ENCODE results near the gene NCAM1. TPM values are rescaled to one million over a fixed set of nuclear protein-coding genes. Genes with fewer than 3 reads are reported as not detected.

NCAM1 gene
- total and polyA plus RNA-seq, 2 of the 13 experiments (the other 11 are each of a cell fraction or from before 2014, with no cell fraction given): 0.05 TPM; not detected in 1

GRCh38 chr11:113176599-113177360 is 215.6 kb downstream of the NCAM1 start:
- intact Hi-C loops (cut with micrococcal nuclease; ENCODE audit: unreplicated experiment) (no loop called here), in situ Hi-C loops (cut with HindIII; ENCODE audit: extremely low pct_ligation_motif_present, low pct_unique_long_range_greater_than_20kb) (no loop called here)
- CTCF ChIA-PET (ENCODE audit: low intra/inter-chr PET ratio, low total read pairs): no interaction called here
- H3K4me1 ChIP-seq (ENCODE audit: insufficient read depth, low read length): no peaks in the 10 kb centered on the region
- H3K4me3 ChIP-seq (replicated peaks in 1 of 3; ENCODE audit: insufficient read depth in 1 of 3, low read depth in 2 of 3, low read length in 3 of 3): no peak overlapping the region
- H3K36me3 ChIP-seq (replicated peaks in 1 of 2; ENCODE audit: control insufficient read depth in 1 of 2, insufficient read depth in 2 of 2, low read length in 2 of 2): no peaks in the 10 kb centered on the region
- H3K79me2 ChIP-seq (ENCODE audit: insufficient read depth, low read length): no peaks in the 10 kb centered on the region
- FAIRE-seq: no peak
- H3K9ac ChIP-seq (ENCODE audit: insufficient read depth, low read depth, low read length): no peak overlapping the region
- no peak overlapping the region for H3K4me2 ChIP-seq (ENCODE audit: low read depth, low read length)
- no peaks in the 10 kb centered on the region for H4K20me1 ChIP-seq (ENCODE audit: insufficient read depth, low read length)
- no peak for ATAC-seq
- no peak overlapping the region for H2AFZ ChIP-seq (ENCODE audit: low read length)
- DNase-seq (ENCODE audit: low spot score): no peak
- H3K9me3 ChIP-seq (ENCODE audit: low read length): no peaks in the 10 kb centered on the region
- H3K27ac ChIP-seq (ENCODE audit: extremely low read length, insufficient read depth, low read length): no peak overlapping the region
- BruUV-seq (replicated peaks): no TSS peak
- POLR2A ChIA-PET: no interaction called here
- peaks cover 0 to 14% of the 10 kb centered on the region in 2 experiments; a peak in 2 of 5 replicates for H3K27me3 ChIP-seq (ENCODE audit: control insufficient read depth in 1 of 2, insufficient read depth in 2 of 2, low read length in 2 of 2)
- TF ChIP-seq ONECUT2 (CRISPR knock-in tag; IDR thresholded peaks at IDR 0.05) (no peak), ZXDC (CRISPR knock-in tag; IDR thresholded peaks at IDR 0.05) (no peak), ZNF605 (CRISPR knock-in tag; IDR thresholded peaks at IDR 0.05) (no peak), MTA1 (CRISPR knock-in tag; IDR thresholded peaks at IDR 0.05; ENCODE audit: borderline replicate concordance) (no peak)

GRCh38 chr11:113177671-113178070 is 216.5 kb downstream of the NCAM1 start:
- in situ Hi-C loops (cut with HindIII; ENCODE audit: extremely low pct_ligation_motif_present, low pct_unique_long_range_greater_than_20kb) (no loop called here), intact Hi-C loops (cut with micrococcal nuclease; ENCODE audit: unreplicated experiment) (no loop called here)
- H2AFZ ChIP-seq (ENCODE audit: low read length): no peak overlapping the region
- H3K4me3 ChIP-seq (replicated peaks in 1 of 3; ENCODE audit: insufficient read depth in 1 of 3, low read depth in 2 of 3, low read length in 3 of 3): no peak overlapping the region
- H3K9ac ChIP-seq (ENCODE audit: insufficient read depth, low read depth, low read length): no peak overlapping the region
- H3K27ac ChIP-seq (ENCODE audit: extremely low read length, insufficient read depth, low read length): no peak overlapping the region
- peaks cover 0 to 16% of the 10 kb centered on the region in 2 experiments; a peak in 2 of 5 replicates for H3K27me3 ChIP-seq (ENCODE audit: control insufficient read depth in 1 of 2, insufficient read depth in 2 of 2, low read length in 2 of 2)
- no peak for FAIRE-seq
- DNase-seq (ENCODE audit: low spot score): no peak
- H3K9me3 ChIP-seq (ENCODE audit: low read length): no peaks in the 10 kb centered on the region
- no peak overlapping the region for H3K4me2 ChIP-seq (ENCODE audit: low read depth, low read length)
- H3K4me1 ChIP-seq (ENCODE audit: insufficient read depth, low read length): no peaks in the 10 kb centered on the region
- ATAC-seq: no peak
- BruUV-seq (replicated peaks): no TSS peak
- no peaks in the 10 kb centered on the region for H3K79me2 ChIP-seq (ENCODE audit: insufficient read depth, low read length)
- WGBS (ENCODE audit: low lambda C conversion rate): 44% methylated on average over 4 of the region's 5 CpGs
- ChIA-PET CTCF (ENCODE audit: low intra/inter-chr PET ratio, low total read pairs) (no interaction called here), POLR2A (no interaction called here)
- no peaks in the 10 kb centered on the region for H3K36me3 ChIP-seq (replicated peaks in 1 of 2; ENCODE audit: control insufficient read depth in 1 of 2, insufficient read depth in 2 of 2, low read length in 2 of 2)
- H4K20me1 ChIP-seq (ENCODE audit: insufficient read depth, low read length): no peaks in the 10 kb centered on the region
- no peak for TF ChIP-seq FOSL1 (CRISPR knock-in tag; IDR thresholded peaks at IDR 0.05; ENCODE audit: borderline replicate concordance)
- no peak for TF ChIP-seq EED (CRISPR knock-in tag; IDR thresholded peaks at IDR 0.05)
- no peak for TF ChIP-seq HDAC6 (IDR thresholded peaks at IDR 0.05; ENCODE audit: low read depth, low read length)
- no peak for TF ChIP-seq KDM2A (CRISPR knock-in tag; IDR thresholded peaks at IDR 0.05; ENCODE audit: borderline replicate concordance, low read depth)
- no peak for TF ChIP-seq REXO4 (CRISPR knock-in tag; IDR thresholded peaks at IDR 0.05; ENCODE audit: borderline replicate concordance)
- TF ChIP-seq ZNF451 (CRISPR knock-in tag; IDR thresholded peaks at IDR 0.05): no peak
- no peak for TF ChIP-seq NPAS2 (CRISPR knock-in tag; IDR thresholded peaks at IDR 0.05; ENCODE audit: borderline replicate concordance)
- TF ChIP-seq MEF2D (CRISPR knock-in tag; IDR thresholded peaks at IDR 0.05): no peak
- TF ChIP-seq NR2F2 (IDR thresholded peaks at IDR 0.05; ENCODE audit: borderline replicate concordance, low read depth): no peak
- no peak for TF ChIP-seq FOXP4 (CRISPR knock-in tag; IDR thresholded peaks at IDR 0.05)
- TF ChIP-seq SP2 (CRISPR knock-in tag; IDR thresholded peaks at IDR 0.05): no peak
